ENCODE data around the gene CD2.

Gene CD2

DNA sequence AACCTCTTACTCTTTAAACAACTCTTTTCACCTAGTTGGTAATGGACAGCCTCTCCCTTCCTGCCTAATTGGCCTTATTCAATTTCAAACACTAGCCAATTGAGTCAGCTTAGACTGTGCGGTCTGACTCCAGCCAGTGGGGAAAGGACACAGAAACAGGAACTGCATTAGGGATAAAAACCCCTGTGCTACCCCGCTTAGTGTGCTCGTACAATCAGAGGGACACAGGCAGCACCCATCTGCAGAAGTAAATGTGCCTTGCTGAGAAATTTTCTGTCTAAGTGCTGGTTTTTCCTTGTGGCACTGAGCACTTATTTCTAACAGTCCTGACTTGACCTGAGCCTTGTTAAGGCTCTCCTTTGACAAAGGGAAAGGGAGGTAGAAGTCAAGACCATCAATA lies 6.0 kb upstream of the CD2 start:
- Histone ChIP-seq H3K9me2 (replicated peaks; ENCODE audit: low read depth, low read length) (no peaks in the 10 kb centered on the region), H3F3A (ENCODE audit: low read depth) (no peaks in the 10 kb centered on the region), H3K36me3 (ENCODE audit: insufficient read depth, low read length) (no peaks in the 10 kb centered on the region), H3K4me2 (ENCODE audit: low read depth, low read length, poor library complexity, severe bottlenecking) (no peak overlapping the region), H2AFZ (ENCODE audit: low read length) (no peak overlapping the region), H3K4me1 (ENCODE audit: insufficient read depth, low read length, poor library complexity, severe bottlenecking) (peaks cover 10% of the 10 kb centered on the region), H3K9me3 (ENCODE audit: insufficient read depth, low read depth, low read length) (peaks cover 12% of the 10 kb centered on the region; the same call in 1 of the 2 replicates), H3K27me3 (ENCODE audit: insufficient read depth, low read length, poor library complexity, severe bottlenecking) (no peaks in the 10 kb centered on the region), H3K4me3 (ENCODE audit: low read length, poor library complexity, severe bottlenecking) (no peak overlapping the region), H3K9ac (ENCODE audit: low read depth, low read length, poor library complexity, severe bottlenecking) (no peak overlapping the region), H3K79me2 (ENCODE audit: insufficient read depth, low read length) (no peaks in the 10 kb centered on the region), H4K20me1 (ENCODE audit: insufficient read depth, low read length, poor library complexity, severe bottlenecking) (no peaks in the 10 kb centered on the region)
- TF ChIP-seq, protein P1, sequence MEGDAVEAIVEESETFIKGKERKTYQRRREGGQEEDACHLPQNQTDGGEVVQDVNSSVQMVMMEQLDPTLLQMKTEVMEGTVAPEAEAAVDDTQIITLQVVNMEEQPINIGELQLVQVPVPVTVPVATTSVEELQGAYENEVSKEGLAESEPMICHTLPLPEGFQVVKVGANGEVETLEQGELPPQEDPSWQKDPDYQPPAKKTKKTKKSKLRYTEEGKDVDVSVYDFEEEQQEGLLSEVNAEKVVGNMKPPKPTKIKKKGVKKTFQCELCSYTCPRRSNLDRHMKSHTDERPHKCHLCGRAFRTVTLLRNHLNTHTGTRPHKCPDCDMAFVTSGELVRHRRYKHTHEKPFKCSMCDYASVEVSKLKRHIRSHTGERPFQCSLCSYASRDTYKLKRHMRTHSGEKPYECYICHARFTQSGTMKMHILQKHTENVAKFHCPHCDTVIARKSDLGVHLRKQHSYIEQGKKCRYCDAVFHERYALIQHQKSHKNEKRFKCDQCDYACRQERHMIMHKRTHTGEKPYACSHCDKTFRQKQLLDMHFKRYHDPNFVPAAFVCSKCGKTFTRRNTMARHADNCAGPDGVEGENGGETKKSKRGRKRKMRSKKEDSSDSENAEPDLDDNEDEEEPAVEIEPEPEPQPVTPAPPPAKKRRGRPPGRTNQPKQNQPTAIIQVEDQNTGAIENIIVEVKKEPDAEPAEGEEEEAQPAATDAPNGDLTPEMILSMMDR (conservative IDR thresholded peaks at IDR 0.05; ENCODE audit: low read length), result no peak
- TF ChIP-seq EZH2phosphoT487 (IDR thresholded peaks at IDR 0.05; ENCODE audit: borderline replicate concordance), result no peak

DNA sequence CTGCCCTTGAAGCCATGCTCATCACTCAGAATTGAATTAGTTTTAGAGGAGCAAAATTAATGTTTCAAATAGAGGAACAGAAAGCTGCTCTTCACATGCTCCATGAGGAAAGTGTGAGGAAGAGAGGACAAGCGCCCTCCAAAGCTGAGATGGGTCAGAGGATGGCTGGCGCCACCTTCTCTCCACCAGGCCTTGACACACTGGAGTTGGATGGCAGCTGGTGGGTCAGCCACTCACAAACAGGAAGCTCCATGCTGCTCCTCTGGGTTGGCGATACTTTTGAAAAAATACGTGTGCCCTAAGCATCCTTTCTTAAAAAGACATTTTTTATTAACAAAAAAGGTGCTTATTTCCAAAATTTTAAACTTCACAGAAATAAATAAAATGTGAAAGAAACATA lies 3.1 kb upstream of the CD2 start:
- H3K4me1 ChIP-seq (ENCODE audit: insufficient read depth, low read length, poor library complexity, severe bottlenecking), result peaks cover 17% of the 10 kb centered on the region
- H3F3A ChIP-seq (ENCODE audit: low read depth), result no peaks in the 10 kb centered on the region
- H3K79me2 ChIP-seq (ENCODE audit: insufficient read depth, low read length), result no peaks in the 10 kb centered on the region
- H3K36me3 ChIP-seq (ENCODE audit: insufficient read depth, low read length), result no peaks in the 10 kb centered on the region
- no peaks in the 10 kb centered on the region for H3K9me2 ChIP-seq (replicated peaks; ENCODE audit: low read depth, low read length)
- no peaks in the 10 kb centered on the region for H3K27me3 ChIP-seq (ENCODE audit: insufficient read depth, low read length, poor library complexity, severe bottlenecking)
- peak overlapping the region; percentile 74 for H2AFZ ChIP-seq (ENCODE audit: low read length)
- no peaks in the 10 kb centered on the region for H4K20me1 ChIP-seq (ENCODE audit: insufficient read depth, low read length, poor library complexity, severe bottlenecking)
- no peak overlapping the region for H3K9ac ChIP-seq (ENCODE audit: low read depth, low read length, poor library complexity, severe bottlenecking)
- TF ChIP-seq EZH2phosphoT487 (IDR thresholded peaks at IDR 0.05; ENCODE audit: borderline replicate concordance), result no peak
- TF ChIP-seq, protein P1 (conservative IDR thresholded peaks at IDR 0.05; ENCODE audit: low read length), result no peak
- H3K9me3 ChIP-seq (ENCODE audit: insufficient read depth, low read depth, low read length), result peaks cover 4% of the 10 kb centered on the region; the same call in 1 of the 2 replicates
- peak overlapping the region; percentile 19 for H3K4me2 ChIP-seq (ENCODE audit: low read depth, low read length, poor library complexity, severe bottlenecking)
- H3K4me3 ChIP-seq (ENCODE audit: low read length, poor library complexity, severe bottlenecking), result no peak overlapping the region

DNA sequence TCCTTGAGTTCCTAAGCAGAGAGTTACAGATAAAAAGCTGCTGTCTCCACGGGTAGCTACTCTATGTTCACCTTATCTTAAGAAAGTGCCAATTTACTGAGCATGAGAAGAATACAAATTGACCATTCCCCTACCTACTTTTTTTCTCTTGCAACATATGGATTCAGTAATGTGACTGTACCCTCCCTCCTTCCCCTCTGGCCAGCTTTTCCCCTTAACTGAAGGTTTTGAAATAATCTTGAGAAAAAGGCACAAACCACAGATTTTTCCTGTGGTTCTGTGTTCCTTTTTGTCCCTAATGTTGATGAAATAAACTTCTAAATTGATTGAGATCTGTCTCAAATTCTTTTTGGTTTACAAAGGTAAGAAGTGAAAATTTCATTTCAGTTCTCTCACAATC lies 2.6 kb upstream of the CD2 start:
- peaks cover 4% of the 10 kb centered on the region; the same call in 1 of the 2 replicates for H3K9me3 ChIP-seq (ENCODE audit: insufficient read depth, low read depth, low read length)
- no peaks in the 10 kb centered on the region for H3K79me2 ChIP-seq (ENCODE audit: insufficient read depth, low read length)
- no peak overlapping the region for H3K9ac ChIP-seq (ENCODE audit: low read depth, low read length, poor library complexity, severe bottlenecking)
- H3K36me3 ChIP-seq (ENCODE audit: insufficient read depth, low read length), result no peaks in the 10 kb centered on the region
- H2AFZ ChIP-seq (ENCODE audit: low read length), result peak overlapping the region; percentile 74
- H3K4me2 ChIP-seq (ENCODE audit: low read depth, low read length, poor library complexity, severe bottlenecking), result peak overlapping the region; percentile 19
- TF ChIP-seq, protein P1 (conservative IDR thresholded peaks at IDR 0.05; ENCODE audit: low read length), result no peak
- no peak for TF ChIP-seq EZH2phosphoT487 (IDR thresholded peaks at IDR 0.05; ENCODE audit: borderline replicate concordance)
- no peaks in the 10 kb centered on the region for H3K9me2 ChIP-seq (replicated peaks; ENCODE audit: low read depth, low read length)
- H4K20me1 ChIP-seq (ENCODE audit: insufficient read depth, low read length, poor library complexity, severe bottlenecking), result no peaks in the 10 kb centered on the region
- no peaks in the 10 kb centered on the region for H3K27me3 ChIP-seq (ENCODE audit: insufficient read depth, low read length, poor library complexity, severe bottlenecking)
- H3K4me1 ChIP-seq (ENCODE audit: insufficient read depth, low read length, poor library complexity, severe bottlenecking), result peaks cover 17% of the 10 kb centered on the region
- H3K4me3 ChIP-seq (ENCODE audit: low read length, poor library complexity, severe bottlenecking), result no peak overlapping the region
- no peaks in the 10 kb centered on the region for H3F3A ChIP-seq (ENCODE audit: low read depth)

Data from Loucy (cell line).